Forelimb muscle (tissue), 1 donor: ENCODE data around the gene GPR158. TPM values are rescaled to one million over a fixed set of nuclear protein-coding genes. Genes with fewer than 3 reads are reported as not detected.

Experiments
- DNase-seq: peaks from one replicate; pipeline ENCODE4 v3.0.0-alpha.2; 2013; ENCODE audit warnings: low read depth
- polyA plus RNA-seq: library from polyadenylated mRNA; unstranded; fragments of 120-200 nt; gene quantifications from one replicate; pipeline ENCODE4 v1.2.1, GENCODE V29; 2013; ENCODE audit not compliant: insufficient read length

Gene GPR158
- polyA plus RNA-seq, 1 donor = 0.08 TPM

- no peak for DNase-seq
These were observed 16.5 kb downstream of the GPR158 start for GRCh38 chr10:25191162-25191895.

GRCh38 chr10:25198151-25198550, 23.4 kb downstream of the GPR158 start:
- DNase-seq = no peak

GRCh38 chr10:25206693-25207414, 32.1 kb downstream of the GPR158 start:
- no peak for DNase-seq

GRCh38 chr10:25209618-25210017, 34.8 kb downstream of the GPR158 start:
- no peak for DNase-seq

GRCh38 chr10:25210265-25210664, 35.5 kb downstream of the GPR158 start:
- no peak for DNase-seq

GRCh38 chr10:25220156-25220555, 45.4 kb downstream of the GPR158 start:
- DNase-seq = no peak

GRCh38 chr10:25222085-25222660, 47.4 kb downstream of the GPR158 start:
- no peak for DNase-seq

GRCh38 chr10:25226775-25227682, 52.2 kb downstream of the GPR158 start:
- peak; percentile 1 for DNase-seq

- no peak for DNase-seq
These were observed 57.0 kb downstream of the GPR158 start for GRCh38 chr10:25231751-25232150.

GRCh38 chr10:25232204-25232603, 57.4 kb downstream of the GPR158 start:
- DNase-seq = no peak

GRCh38 chr10:25245165-25245564, 70.4 kb downstream of the GPR158 start:
- no peak for DNase-seq

GRCh38 chr10:25257646-25258045, 82.8 kb downstream of the GPR158 start:
- DNase-seq = no peak

- no peak for DNase-seq
These were observed 86.3 kb downstream of the GPR158 start for GRCh38 chr10:25261110-25261509.

- no peak for DNase-seq
These were observed 86.8 kb downstream of the GPR158 start for GRCh38 chr10:25261558-25261957.

GRCh38 chr10:25263931-25264330, 89.1 kb downstream of the GPR158 start:
- DNase-seq = no peak

GRCh38 chr10:25278180-25278579, 103.4 kb downstream of the GPR158 start:
- no peak for DNase-seq

GRCh38 chr10:25280076-25280475, 105.3 kb downstream of the GPR158 start:
- no peak for DNase-seq

- DNase-seq = no peak
These were observed 105.8 kb downstream of the GPR158 start for GRCh38 chr10:25280573-25280972.

GRCh38 chr10:25285809-25286208, 111.0 kb downstream of the GPR158 start:
- no peak for DNase-seq

- DNase-seq = no peak
These were observed 113.4 kb downstream of the GPR158 start for GRCh38 chr10:25288181-25288580.

GRCh38 chr10:25294032-25294926, 119.5 kb downstream of the GPR158 start:
- DNase-seq = no peak
